H1 (cell line): ENCODE data around the gene CCDC80. TPM values are rescaled to one million over a fixed set of nuclear protein-coding genes. Genes with fewer than 3 reads are reported as not detected.

Experiments
- CTCF ChIA-PET: fragments of 300-600 bp; sonication (Branson Sonifier 250); formaldehyde crosslinking; loops from one replicate; lab custom pipeline; 2021; ENCODE audit not compliant: partially characterized antibody; lab: Charles Lee
- POLR2A ChIA-PET: fragments of 300-600 bp; sonication (Branson Sonifier 250); formaldehyde crosslinking; loops from one replicate; lab custom pipeline; 2021; ENCODE audit warnings: inconsistent platforms; ENCODE audit not compliant: partially characterized antibody; lab: Charles Lee
- DNase-seq, 2 experiments: peaks; one replicate each; pipeline versions ENCODE4 v3.0.0 to v3.0.0-alpha.2; 2010 to 2022; ENCODE audit warnings: low spot score in 2 of 2, low read depth in 1 of 2, mixed read lengths in 1 of 2
- FAIRE-seq: peaks from 2 replicates; lab custom pipeline; 2011; peaks lifted over from hg19 to GRCh38; lab: Jason Lieb, UNC
- H2AFZ ChIP-seq: 2 replicates; pipeline ENCODE4 v1.8.1; 2012; ENCODE audit warnings: low read length, inconsistent platforms
- H2AK5ac ChIP-seq: 2 replicates; pipeline ENCODE4 v1.6.1; 2013; ENCODE audit warnings: low read depth, low read length
- H2BK120ac ChIP-seq: replicated peaks from 2 replicates; pipeline ENCODE3; 2013; ENCODE audit warnings: low read depth, low read length, inconsistent platforms
- H2BK12ac ChIP-seq: 2 replicates; pipeline ENCODE4 v1.6.1; 2013; ENCODE audit warnings: low read depth, low read length
- H2BK15ac ChIP-seq: 2 replicates; pipeline ENCODE4 v1.6.1; 2013; ENCODE audit warnings: low read length
- H2BK20ac ChIP-seq: 2 replicates; pipeline ENCODE4 v1.6.1; 2013; ENCODE audit warnings: low read length
- H2BK5ac ChIP-seq: 2 replicates; pipeline ENCODE4 v1.6.1; 2013; ENCODE audit warnings: low read depth, low read length
- H3K14ac ChIP-seq: 2 replicates; pipeline ENCODE4 v1.6.1; 2013; ENCODE audit warnings: inconsistent platforms; ENCODE audit not compliant: insufficient read length
- H3K18ac ChIP-seq: 2 replicates; pipeline ENCODE4 v1.6.1; 2013; ENCODE audit warnings: low read length; ENCODE audit errors: extremely low read depth
- H3K23ac ChIP-seq: 2 replicates; pipeline ENCODE4 v1.6.1; 2013; ENCODE audit warnings: inconsistent platforms; ENCODE audit not compliant: insufficient read length
- H3K23me2 ChIP-seq: 2 replicates; pipeline ENCODE4 v1.6.1; 2013; ENCODE audit warnings: low read depth, low read length
- H3K27ac ChIP-seq: 2 replicates; pipeline ENCODE4 v1.6.1; 2011; ENCODE audit warnings: low read depth, low read length, inconsistent platforms
- H3K27me3 ChIP-seq, 4 experiments: replicated peaks in 1 of 4; 1 replicate in 1 of 4; 2 replicates in 3 of 4; pipeline versions ENCODE4 v1.6.1 to v1.8.1; 2011 to 2013; ENCODE audit warnings: low read length in 3 of 4, mild to moderate bottlenecking in 3 of 4, inconsistent platforms in 2 of 4, mixed read lengths in 2 of 4, moderate library complexity in 1 of 4; ENCODE audit not compliant: control insufficient read depth in 3 of 4, insufficient read depth in 3 of 4; ENCODE audit errors: extremely low read depth in 1 of 4
- H3K36me3 ChIP-seq, 4 experiments: 2 replicates each; pipeline versions ENCODE4 v1.6.1 to v1.8.1; 2011 to 2013; ENCODE audit warnings: mild to moderate bottlenecking in 4 of 4, low read length in 3 of 4, moderate library complexity in 2 of 4, control low read depth in 1 of 4, inconsistent platforms in 1 of 4; ENCODE audit not compliant: insufficient read depth in 4 of 4, control insufficient read depth in 2 of 4
- H3K4ac ChIP-seq: replicated peaks from 2 replicates; pipeline ENCODE3; 2013; ENCODE audit warnings: low read length, low read depth, mixed read lengths, inconsistent platforms; ENCODE audit not compliant: insufficient read length
- H3K4me1 ChIP-seq, 4 experiments: replicated peaks in 1 of 4; 1 replicate in 1 of 4; 2 replicates in 3 of 4; pipeline versions ENCODE4 v1.6.1 to v1.8.1; 2011 to 2013; ENCODE audit warnings: low read length in 3 of 4, inconsistent platforms in 2 of 4, mixed read lengths in 1 of 4; ENCODE audit not compliant: insufficient read depth in 4 of 4, control insufficient read depth in 3 of 4
- H3K4me2 ChIP-seq, 2 experiments: 2 replicates each; pipeline versions ENCODE4 v1.6.1 to v1.8.1; 2011 to 2013; ENCODE audit warnings: low read depth in 2 of 2, low read length in 2 of 2, control low read depth in 1 of 2, inconsistent platforms in 1 of 2, mild to moderate bottlenecking in 1 of 2; ENCODE audit not compliant: insufficient read depth in 1 of 2
- H3K4me3 ChIP-seq, 4 experiments: fragments of 200-600, 300-600 bp in 1 of 4; sonication (generic), shearing (Covaris generic), sonication (Bioruptor Twin) in 1 of 4; 2 replicates each; pipeline versions ENCODE4 v1.5.1 to v1.8.1; 2011 to 2016; ENCODE audit warnings: low read length in 4 of 4, low read depth in 3 of 4, control low read depth in 2 of 4, inconsistent platforms in 2 of 4, mild to moderate bottlenecking in 2 of 4, mixed read lengths in 1 of 4, moderate library complexity in 1 of 4; ENCODE audit not compliant: insufficient read depth in 2 of 4; ENCODE audit errors: extremely low read depth in 1 of 4
- H3K56ac ChIP-seq: replicated peaks from 2 replicates; pipeline ENCODE3; 2013; ENCODE audit warnings: low read depth, mild to moderate bottlenecking, mixed read lengths, low read length, inconsistent platforms; ENCODE audit not compliant: insufficient read length
- H3K79me1 ChIP-seq: 2 replicates; pipeline ENCODE4 v1.6.1; 2013; ENCODE audit warnings: low read depth, low read length, control low read depth
- H3K79me2 ChIP-seq, 2 experiments: 2 replicates each; pipeline versions ENCODE4 v1.6.1 to v1.8.1; 2012 to 2013; ENCODE audit warnings: low read length in 2 of 2, mild to moderate bottlenecking in 2 of 2, inconsistent platforms in 1 of 2; ENCODE audit not compliant: insufficient read depth in 2 of 2, control insufficient read depth in 1 of 2
- H3K9ac ChIP-seq, 4 experiments: replicated peaks in 1 of 4; 1 replicate in 1 of 4; 2 replicates in 3 of 4; pipeline versions ENCODE4 v1.6.1 to v1.8.1; 2011 to 2013; ENCODE audit warnings: low read depth in 3 of 4, low read length in 3 of 4, control low read depth in 2 of 4, mild to moderate bottlenecking in 2 of 4, moderate library complexity in 2 of 4, inconsistent platforms in 1 of 4; ENCODE audit errors: extremely low read depth in 1 of 4
- H3K9me3 ChIP-seq, 2 experiments: 2 replicates each; pipeline versions ENCODE4 v1.6.1 to v1.8.1; 2012 to 2013; ENCODE audit warnings: mild to moderate bottlenecking in 2 of 2, moderate library complexity in 2 of 2, control low read depth in 1 of 2, inconsistent platforms in 1 of 2, low read depth in 1 of 2, low read length in 1 of 2, mixed read lengths in 1 of 2; ENCODE audit not compliant: insufficient read depth in 2 of 2
- H4K20me1 ChIP-seq, 2 experiments: replicated peaks in 1 of 2; 2 replicates each; pipeline versions ENCODE3 to v1.8.1; 2011 to 2013; ENCODE audit warnings: inconsistent platforms in 2 of 2, low read length in 2 of 2, mild to moderate bottlenecking in 1 of 2; ENCODE audit not compliant: insufficient read depth in 2 of 2, control insufficient read depth in 1 of 2
- H4K5ac ChIP-seq: 2 replicates; pipeline ENCODE4 v1.6.1; 2013; ENCODE audit warnings: low read length, low read depth, mixed read lengths, inconsistent platforms; ENCODE audit not compliant: insufficient read length
- H4K8ac ChIP-seq: 2 replicates; pipeline ENCODE4 v1.8.0; 2013; ENCODE audit warnings: mild to moderate bottlenecking, moderate library complexity, low read length, inconsistent platforms; ENCODE audit not compliant: insufficient read depth; ENCODE audit errors: extremely low read depth
- H4K91ac ChIP-seq: replicated peaks from 2 replicates; pipeline ENCODE3; 2013; ENCODE audit warnings: low read length, mixed read lengths, inconsistent platforms; ENCODE audit not compliant: insufficient read length
- RAD21 ChIP-seq, 2 experiments: IDR thresholded peaks in 1 of 2; conservative IDR thresholded peaks in 1 of 2; 2 replicates each; pipeline ENCODE4 v1.6.1; 2011; ENCODE audit warnings: low read depth in 2 of 2, low read length in 2 of 2, improper control_type of control experiment in 1 of 2, inconsistent platforms in 1 of 2, mild to moderate bottlenecking in 1 of 2, moderate library complexity in 1 of 2
- WGBS, 2 experiments: shearing (Covaris generic) in 1 of 2; methylation state at CpG; one replicate each; pipeline versions ENCODE4 v1.1.6 to v1.1.7; 2013 to 2015; ENCODE audit warnings: low lambda C conversion rate in 2 of 2, mixed read lengths in 2 of 2, inconsistent platforms in 1 of 2, low coverage in 1 of 2, missing lambda C conversion rate in 1 of 2; ENCODE audit not compliant: insufficient replicate concordance in 2 of 2, insufficient coverage in 1 of 2, insufficient read length in 1 of 2; ENCODE audit errors: extremely low coverage in 1 of 2, missing lambda C conversion rate in 1 of 2; 5-methylcytosine and 5-hydroxymethylcytosine counted together
- polyA plus RNA-seq, 7 experiments: library from polyadenylated mRNA; depleted of rRNA in 3 of 7; stranded (reverse) in 5 of 7; unstranded in 2 of 7; fragments of >200 nt in 5 of 7; fragments of 200-250 nt in 2 of 7; gene quantifications; 1 replicate in 5 of 7; 2 replicates in 1 of 7; 4 replicates in 1 of 7; pipeline versions ENCODE4 v1.2.1 to v1.2.3, GENCODE V29; 2011 to 2013; ENCODE audit warnings: missing spikeins in 2 of 7, mixed read lengths in 2 of 7
- total RNA-seq: library from RNA; stranded (reverse); fragmentation: NEBNext Ultra II Directional; extraction: Animal tissue kit (Norgen Biotek cat#: 25700); gene quantifications from 2 replicates; pipeline ENCODE4 v1.2.1, GENCODE V29; 2021

CCDC80 gene
- total and polyA plus RNA-seq, 2 of the 8 experiments (the other 6 are each of a cell fraction or from before 2014, with no cell fraction given): 1.1 to 12.9 TPM

- DNase-seq (no peak), FAIRE-seq (no peak)
- H3K23me2 ChIP-seq: no peaks in the 10 kb centered on the region
- no peaks in the 10 kb centered on the region for H3K79me1 ChIP-seq
- POLR2A ChIA-PET: no interaction called here
- no peak overlapping the region for H3K4ac ChIP-seq
- no peak overlapping the region for H4K5ac ChIP-seq
- no peak overlapping the region for H2BK15ac ChIP-seq
- no peak overlapping the region for H2AFZ ChIP-seq
- no peak overlapping the region for H4K8ac ChIP-seq
- no peaks in the 10 kb centered on the region for H3K36me3 ChIP-seq
- H4K20me1 ChIP-seq: no peaks in the 10 kb centered on the region
- H3K79me2 ChIP-seq: no peaks in the 10 kb centered on the region
- H3K14ac ChIP-seq: no peak overlapping the region
- H2BK12ac ChIP-seq: no peak overlapping the region; the same call in 1 of the 2 replicates
- H2BK120ac ChIP-seq: no peak overlapping the region
- no peak overlapping the region for H2AK5ac ChIP-seq
- H4K91ac ChIP-seq: no peak overlapping the region
- no peaks in the 10 kb centered on the region for H3K27me3 ChIP-seq
- H3K4me3 ChIP-seq: no peak overlapping the region
- H3K9me3 ChIP-seq: no peaks in the 10 kb centered on the region
- H3K9ac ChIP-seq: no peak overlapping the region
- no peak overlapping the region for H2BK20ac ChIP-seq
- H3K4me2 ChIP-seq: no peak overlapping the region
- no peak overlapping the region for H3K56ac ChIP-seq
- 84% methylated on average over 1 of the region's 1 CpG; no CpG with 5 or more reads in 1 of the 2 experiments for WGBS, 2 experiments
- CTCF ChIA-PET: no interaction called here
- H3K27ac ChIP-seq: no peak overlapping the region
- H3K23ac ChIP-seq: no peak overlapping the region
- H2BK5ac ChIP-seq: no peak overlapping the region
- no peak overlapping the region for H3K18ac ChIP-seq
- H3K4me1 ChIP-seq: peaks cover 2 to 12% (median 5%) of the 10 kb centered on the region in 4 experiments; a peak in 5 of 7 replicates
- no peak for TF ChIP-seq RAD21 (IDR thresholded peaks at IDR 0.05 in 1 of 2, conservative IDR thresholded peaks at IDR 0.05 in 1 of 2; ENCODE audit: low read depth in 2 of 2, low read length in 2 of 2)
Measured at GRCh38 chr3:112649478-112649735, 8.5 kb upstream of the CCDC80 start.
